ENCODE data around the gene MED12L. TPM values are rescaled to one million over a fixed set of nuclear protein-coding genes. Genes with fewer than 3 reads are reported as not detected.

The MED12L gene
- total RNA-seq, 1 experiment from 2014 or later: 6.4 TPM

DNA sequence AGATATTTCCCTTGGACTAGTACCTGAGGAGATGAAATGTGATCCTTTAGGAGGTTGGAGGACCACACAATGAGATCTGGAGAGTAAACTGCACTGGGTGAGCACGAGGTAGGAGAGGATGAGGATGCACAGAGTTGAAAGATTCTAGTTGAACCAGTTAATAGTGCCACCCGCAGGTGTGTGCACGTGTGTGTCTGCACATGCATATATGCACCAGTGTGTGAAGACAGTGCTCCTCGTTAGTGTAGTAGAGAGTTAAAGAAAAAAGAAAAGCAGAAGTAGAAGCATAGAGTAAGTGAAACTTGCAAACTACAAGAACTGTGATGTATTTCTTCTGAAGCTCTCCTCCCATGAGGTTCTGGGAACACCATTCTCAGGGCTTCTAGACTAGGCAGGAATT is 8.4 kb downstream of the MED12L start:
- Histone ChIP-seq H4K20me1 (ENCODE audit: insufficient read depth) (no peaks in the 10 kb centered on the region), H3K4me2 (ENCODE audit: low read length) (no peak overlapping the region), H3K4me3 (replicated peaks in 1 of 2; ENCODE audit: low read depth in 1 of 2, low read length in 2 of 2) (no peak overlapping the region), H3K27ac (ENCODE audit: low read depth, low read length) (no peak overlapping the region), H3K79me2 (ENCODE audit: insufficient read depth, low read length) (no peaks in the 10 kb centered on the region), H3K9ac (ENCODE audit: low read length) (no peak overlapping the region), H3K36me3 (ENCODE audit: control insufficient read depth in 1 of 2, insufficient read depth in 2 of 2, low read length in 2 of 2) (no peaks in the 10 kb centered on the region), H2AFZ (ENCODE audit: low read depth, low read length, poor library complexity, severe bottlenecking) (no peak overlapping the region), H3K9me2 (ENCODE audit: insufficient read depth) (no peaks in the 10 kb centered on the region), H3K9me3 (ENCODE audit: control insufficient read depth in 1 of 2, insufficient read depth in 1 of 2, low read depth in 1 of 2, low read length in 2 of 2) (no peaks in the 10 kb centered on the region), H3K27me3 (ENCODE audit: insufficient read depth, low read length) (no peaks in the 10 kb centered on the region), H3K4me1 (ENCODE audit: control insufficient read depth in 1 of 2, insufficient read depth in 2 of 2, low read length in 2 of 2) (no peaks in the 10 kb centered on the region)
- ChIA-PET CTCF (no interaction called here), POLR2A (interaction anchor here (1.0 kb wide), 1 partner anchor 8 kb away, joined by 3 read pairs; the partner anchor contains the start of gene MED12L), RAD21 (ENCODE audit: low non-redundant PET in 1 of 2, low total read pairs in 2 of 2, uncharacterized antibody in 2 of 2, unreplicated experiment in 2 of 2) (no interaction called here)
- BruUV-seq (replicated peaks): no TSS peak
- DNase-seq (ENCODE audit: low read depth, low spot score): no peak
- TF ChIP-seq CBX3 (IDR thresholded peaks at IDR 0.05; ENCODE audit: low read depth): no peak
- TF ChIP-seq SIN3A (IDR thresholded peaks at IDR 0.05; ENCODE audit: low read depth): no peak
- no peak for TF ChIP-seq EZH2phosphoT487 (IDR thresholded peaks at IDR 0.05; ENCODE audit: borderline replicate concordance)
- TF ChIP-seq SRF (IDR thresholded peaks at IDR 0.05; ENCODE audit: low read depth): no peak
- TF ChIP-seq TCF7L2 (IDR thresholded peaks at IDR 0.05; ENCODE audit: borderline replicate concordance, extremely low read depth, insufficient read depth, insufficient read length): no peak
- TF ChIP-seq SP1 (IDR thresholded peaks at IDR 0.05; ENCODE audit: low read depth): no peak
- no peak for TF ChIP-seq ELF1 (IDR thresholded peaks at IDR 0.05; ENCODE audit: borderline replicate concordance, low read depth)
- no peak for TF ChIP-seq CEBPB (IDR thresholded peaks at IDR 0.05; ENCODE audit: low read depth)
- intact Hi-C loops (cut with micrococcal nuclease): no loop called here
- no peak for ATAC-seq

DNA sequence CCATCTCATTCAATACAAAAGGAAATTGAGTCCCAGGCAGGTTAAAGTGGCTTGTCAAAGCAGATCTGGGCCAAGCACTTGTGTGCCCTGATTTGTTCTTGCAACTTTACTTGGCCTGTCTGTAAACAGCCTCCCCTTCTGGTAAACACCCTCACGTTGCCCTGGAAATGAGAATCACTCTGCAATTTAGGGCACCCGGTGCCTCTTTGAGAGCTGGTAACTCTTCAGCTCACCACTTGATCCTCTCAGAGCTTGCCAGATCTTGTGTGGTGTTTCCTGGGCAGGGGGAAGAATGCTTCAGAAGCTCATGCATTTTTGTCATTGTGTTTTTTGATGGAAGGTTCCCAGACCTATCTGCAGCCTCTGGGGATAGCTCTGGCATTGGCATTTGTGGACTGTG is 11.3 kb downstream of the MED12L start:
- no peaks in the 10 kb centered on the region for H3K36me3 ChIP-seq (ENCODE audit: control insufficient read depth in 1 of 2, insufficient read depth in 2 of 2, low read length in 2 of 2)
- no peak overlapping the region for H2AFZ ChIP-seq (ENCODE audit: low read depth, low read length, poor library complexity, severe bottlenecking)
- DNase-seq (ENCODE audit: low read depth, low spot score): no peak
- H3K4me3 ChIP-seq (replicated peaks in 1 of 2; ENCODE audit: low read depth in 1 of 2, low read length in 2 of 2): no peak overlapping the region
- no peaks in the 10 kb centered on the region for H4K20me1 ChIP-seq (ENCODE audit: insufficient read depth)
- no peak overlapping the region for H3K9ac ChIP-seq (ENCODE audit: low read length)
- no peaks in the 10 kb centered on the region for H3K9me2 ChIP-seq (ENCODE audit: insufficient read depth)
- H3K9me3 ChIP-seq (ENCODE audit: control insufficient read depth in 1 of 2, insufficient read depth in 1 of 2, low read depth in 1 of 2, low read length in 2 of 2): no peaks in the 10 kb centered on the region
- no peak overlapping the region for H3K4me2 ChIP-seq (ENCODE audit: low read length)
- H3K4me1 ChIP-seq (ENCODE audit: control insufficient read depth in 1 of 2, insufficient read depth in 2 of 2, low read length in 2 of 2): no peaks in the 10 kb centered on the region
- ChIA-PET CTCF (no interaction called here), POLR2A (interaction anchor here (0.6 kb wide), 1 partner anchor 100 kb away, joined by 4 read pairs; no protein-coding TSS in a partner anchor), RAD21 (ENCODE audit: low non-redundant PET in 1 of 2, low total read pairs in 2 of 2, uncharacterized antibody in 2 of 2, unreplicated experiment in 2 of 2) (no interaction called here)
- intact Hi-C loops (cut with micrococcal nuclease): no loop called here
- H3K27ac ChIP-seq (ENCODE audit: low read depth, low read length): no peak overlapping the region
- TF ChIP-seq, protein P1, sequence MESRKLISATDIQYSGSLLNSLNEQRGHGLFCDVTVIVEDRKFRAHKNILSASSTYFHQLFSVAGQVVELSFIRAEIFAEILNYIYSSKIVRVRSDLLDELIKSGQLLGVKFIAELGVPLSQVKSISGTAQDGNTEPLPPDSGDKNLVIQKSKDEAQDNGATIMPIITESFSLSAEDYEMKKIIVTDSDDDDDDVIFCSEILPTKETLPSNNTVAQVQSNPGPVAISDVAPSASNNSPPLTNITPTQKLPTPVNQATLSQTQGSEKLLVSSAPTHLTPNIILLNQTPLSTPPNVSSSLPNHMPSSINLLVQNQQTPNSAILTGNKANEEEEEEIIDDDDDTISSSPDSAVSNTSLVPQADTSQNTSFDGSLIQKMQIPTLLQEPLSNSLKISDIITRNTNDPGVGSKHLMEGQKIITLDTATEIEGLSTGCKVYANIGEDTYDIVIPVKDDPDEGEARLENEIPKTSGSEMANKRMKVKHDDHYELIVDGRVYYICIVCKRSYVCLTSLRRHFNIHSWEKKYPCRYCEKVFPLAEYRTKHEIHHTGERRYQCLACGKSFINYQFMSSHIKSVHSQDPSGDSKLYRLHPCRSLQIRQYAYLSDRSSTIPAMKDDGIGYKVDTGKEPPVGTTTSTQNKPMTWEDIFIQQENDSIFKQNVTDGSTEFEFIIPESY (IDR thresholded peaks at IDR 0.05; ENCODE audit: extremely low read depth, insufficient replicate concordance, low read length): no peak
- no peak for TF ChIP-seq SRF (IDR thresholded peaks at IDR 0.05; ENCODE audit: low read depth)
- no peak for ATAC-seq
- H3K79me2 ChIP-seq (ENCODE audit: insufficient read depth, low read length): no peaks in the 10 kb centered on the region
- no peaks in the 10 kb centered on the region for H3K27me3 ChIP-seq (ENCODE audit: insufficient read depth, low read length)
- BruUV-seq (replicated peaks): no TSS peak
